GM13976 (cell line): ENCODE measurements around the gene ENOX1.

Experiments used
- DNase-seq: peaks from one replicate; pipeline ENCODE4 v3.0.0; 2012; ENCODE audit warnings: low spot score
- in situ Hi-C: fragments of 300-500 bp; cut with MboI; formaldehyde crosslinking; loops from one replicate; pipeline ENCODE4 v1.12.0; 2022; ENCODE audit warnings: low sequenced_read_pairs, mixed read lengths, inconsistent platforms; ENCODE audit not compliant: unreplicated experiment
- TF ChIP-seq, protein P1 (sequence below): IDR thresholded peaks from 2 replicates; pipeline ENCODE4 v1.5.1; 2012; ENCODE audit warnings: borderline replicate concordance, mild to moderate bottlenecking; ENCODE audit not compliant: insufficient read depth; ENCODE audit errors: extremely low read depth, missing control alignments, control extremely low read depth

The ENOX1 gene

GRCh38 chr13:43333176-43333575 lies 453.6 kb downstream of the ENOX1 start:
- no peak for DNase-seq
- in situ Hi-C loops, result no loop called here
- TF ChIP-seq, protein P1, sequence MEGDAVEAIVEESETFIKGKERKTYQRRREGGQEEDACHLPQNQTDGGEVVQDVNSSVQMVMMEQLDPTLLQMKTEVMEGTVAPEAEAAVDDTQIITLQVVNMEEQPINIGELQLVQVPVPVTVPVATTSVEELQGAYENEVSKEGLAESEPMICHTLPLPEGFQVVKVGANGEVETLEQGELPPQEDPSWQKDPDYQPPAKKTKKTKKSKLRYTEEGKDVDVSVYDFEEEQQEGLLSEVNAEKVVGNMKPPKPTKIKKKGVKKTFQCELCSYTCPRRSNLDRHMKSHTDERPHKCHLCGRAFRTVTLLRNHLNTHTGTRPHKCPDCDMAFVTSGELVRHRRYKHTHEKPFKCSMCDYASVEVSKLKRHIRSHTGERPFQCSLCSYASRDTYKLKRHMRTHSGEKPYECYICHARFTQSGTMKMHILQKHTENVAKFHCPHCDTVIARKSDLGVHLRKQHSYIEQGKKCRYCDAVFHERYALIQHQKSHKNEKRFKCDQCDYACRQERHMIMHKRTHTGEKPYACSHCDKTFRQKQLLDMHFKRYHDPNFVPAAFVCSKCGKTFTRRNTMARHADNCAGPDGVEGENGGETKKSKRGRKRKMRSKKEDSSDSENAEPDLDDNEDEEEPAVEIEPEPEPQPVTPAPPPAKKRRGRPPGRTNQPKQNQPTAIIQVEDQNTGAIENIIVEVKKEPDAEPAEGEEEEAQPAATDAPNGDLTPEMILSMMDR, result no peak

GRCh38 chr13:43331672-43332071 lies 455.1 kb downstream of the ENOX1 start:
- in situ Hi-C loops, result no loop called here
- no peak for DNase-seq
- TF ChIP-seq, protein P1, result no peak

DNA sequence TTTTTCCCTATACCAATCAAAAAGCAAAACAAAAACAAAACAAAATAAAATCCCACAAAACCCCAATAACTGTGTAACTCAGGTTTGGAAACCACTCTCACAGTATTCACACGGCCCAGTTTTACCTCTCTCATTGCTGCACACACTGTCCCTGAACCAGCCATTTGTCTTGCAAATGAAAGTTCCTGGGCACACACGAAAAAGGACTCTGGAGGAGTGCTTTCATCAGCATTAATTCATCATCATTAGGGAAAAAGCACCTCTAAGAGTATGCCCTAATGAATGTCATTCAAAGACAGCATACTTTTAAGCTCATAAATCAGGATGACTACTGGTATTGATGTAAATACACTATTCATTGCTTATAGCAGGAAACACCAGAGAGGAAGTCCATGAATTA lies 457.1 kb downstream of the ENOX1 start:
- TF ChIP-seq, protein P1, result no peak
- in situ Hi-C loops, result no loop called here
- no peak for DNase-seq

DNA sequence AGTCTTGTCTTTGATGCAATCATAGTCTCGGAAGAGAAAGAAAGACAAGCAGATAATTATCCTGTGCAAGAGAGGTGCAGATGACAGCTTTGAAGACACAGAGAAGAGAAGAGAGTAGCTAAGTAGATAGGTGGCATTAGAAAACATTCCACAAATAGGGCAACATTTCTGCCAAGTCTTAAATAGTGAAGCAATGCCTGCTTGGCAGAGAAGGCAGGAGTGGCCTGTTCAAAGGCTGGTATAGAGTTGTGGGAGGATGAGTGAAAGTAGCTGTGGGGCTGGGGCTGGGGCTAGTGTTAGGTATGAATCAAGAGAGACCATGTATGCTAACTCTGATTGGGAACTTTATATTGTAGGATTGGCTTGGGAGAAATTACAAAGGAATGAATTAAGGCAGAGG lies 457.9 kb downstream of the ENOX1 start:
- in situ Hi-C loops, result no loop called here
- TF ChIP-seq, protein P1, result no peak
- DNase-seq, result no peak

- TF ChIP-seq, protein P1, result no peak
- no peak for DNase-seq
- in situ Hi-C loops, result no loop called here
These were observed 460.7 kb downstream of the ENOX1 start for GRCh38 chr13:43326100-43326499.

- no peak for DNase-seq
- in situ Hi-C loops, result no loop called here
- TF ChIP-seq, protein P1, result no peak
These were observed 461.1 kb downstream of the ENOX1 start for GRCh38 chr13:43325636-43326035.

DNA sequence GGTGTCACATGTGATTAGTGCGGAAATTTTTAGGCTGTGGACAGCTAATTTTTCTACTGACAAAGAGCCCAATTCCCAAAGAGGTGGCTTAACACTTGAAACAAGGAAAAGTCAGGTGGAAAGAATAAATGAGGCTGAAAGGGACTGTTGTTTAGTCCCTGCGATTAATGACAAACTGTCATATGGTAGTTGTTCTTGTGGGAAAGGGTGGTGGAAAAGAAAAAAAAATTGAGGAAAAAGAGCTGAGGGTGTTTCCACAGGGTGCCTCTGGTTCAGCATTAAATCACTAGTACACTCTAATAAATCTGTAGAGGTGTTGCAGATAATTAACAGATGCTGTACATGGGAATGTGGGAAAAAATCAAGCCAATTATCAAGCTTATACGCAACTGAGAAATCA lies 462.6 kb downstream of the ENOX1 start:
- in situ Hi-C loops, result no loop called here
- TF ChIP-seq, protein P1, result no peak
- no peak for DNase-seq
